ENCODE data around the gene HAPLN2.

The HAPLN2 gene

DNA sequence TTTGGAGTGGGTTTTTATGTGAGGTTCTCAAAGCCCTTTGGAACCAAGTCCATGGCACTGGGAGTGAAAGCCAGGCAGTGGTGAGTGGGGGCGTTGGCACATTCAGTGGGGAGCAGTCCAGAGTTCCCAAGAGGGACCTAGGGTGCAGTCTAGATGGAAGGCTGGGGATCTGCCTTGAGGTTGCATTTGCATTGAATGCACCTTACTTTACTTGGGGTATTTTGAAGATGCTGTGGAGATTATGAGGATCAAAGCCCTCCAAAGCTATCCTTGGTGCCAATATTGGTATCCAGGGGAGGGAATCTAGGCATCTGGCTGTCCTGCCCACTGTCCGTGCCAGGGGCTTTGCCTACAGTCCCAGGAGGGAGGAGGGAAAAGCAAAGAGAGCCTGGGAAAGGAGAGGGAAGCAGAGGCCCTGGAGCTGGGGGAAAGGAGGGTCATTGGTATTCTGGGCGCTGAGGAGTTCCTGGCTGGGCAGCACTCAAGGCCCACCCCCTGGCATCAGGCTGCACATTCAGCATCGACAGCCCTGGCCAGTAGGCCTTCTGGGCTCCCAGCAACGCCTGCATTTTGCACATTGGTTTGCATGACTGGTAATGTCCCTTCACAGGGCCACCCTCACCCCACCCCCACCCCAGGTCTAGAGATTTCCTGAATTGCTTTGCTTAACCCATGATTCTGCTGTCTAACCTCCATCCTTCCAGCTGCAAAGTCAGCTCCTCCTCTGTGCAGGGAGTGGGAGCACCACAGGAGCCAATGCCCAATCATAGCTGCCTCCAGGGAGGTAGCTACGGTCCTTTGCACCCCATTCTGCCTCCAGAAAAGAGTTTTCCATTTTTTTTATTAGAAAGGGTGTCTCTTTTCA is 21.9 kb downstream of the HAPLN2 start:
- Histone ChIP-seq H3K36me3 (ENCODE audit: control insufficient read depth in 2 of 2, insufficient read depth in 1 of 2, low read length in 2 of 2) (no peaks in the 10 kb centered on the region), H3K4me3 (ENCODE audit: low read depth, low read length) (peak overlapping the region; percentile 3; the same call in 1 of the 2 replicates), H3K27ac (ENCODE audit: extremely low read depth, low read depth, low read length) (no peak overlapping the region), H3K4me1 (ENCODE audit: control insufficient read depth, insufficient read depth, low read length) (no peaks in the 10 kb centered on the region), H3K9me3 (ENCODE audit: control insufficient read depth, insufficient read depth, low read depth, low read length) (no peaks in the 10 kb centered on the region)
- POLR2A ChIA-PET = no interaction called here
- CTCF ChIA-PET = interaction anchor here (0.6 to 7.1 kb wide), 8 partner anchors 10 to 209 kb away, joined by 3 to 79 read pairs (median 4); no protein-coding TSS in a partner anchor
- TF ChIP-seq WT1 (tag by site-specific recombination; IDR thresholded peaks at IDR 0.05) = no peak
- TF ChIP-seq YY2 (tag by site-specific recombination; IDR thresholded peaks at IDR 0.05) = no peak
- TF ChIP-seq ZNF280D (tag by site-specific recombination; IDR thresholded peaks at IDR 0.05) = no peak
- TF ChIP-seq, protein P1, sequence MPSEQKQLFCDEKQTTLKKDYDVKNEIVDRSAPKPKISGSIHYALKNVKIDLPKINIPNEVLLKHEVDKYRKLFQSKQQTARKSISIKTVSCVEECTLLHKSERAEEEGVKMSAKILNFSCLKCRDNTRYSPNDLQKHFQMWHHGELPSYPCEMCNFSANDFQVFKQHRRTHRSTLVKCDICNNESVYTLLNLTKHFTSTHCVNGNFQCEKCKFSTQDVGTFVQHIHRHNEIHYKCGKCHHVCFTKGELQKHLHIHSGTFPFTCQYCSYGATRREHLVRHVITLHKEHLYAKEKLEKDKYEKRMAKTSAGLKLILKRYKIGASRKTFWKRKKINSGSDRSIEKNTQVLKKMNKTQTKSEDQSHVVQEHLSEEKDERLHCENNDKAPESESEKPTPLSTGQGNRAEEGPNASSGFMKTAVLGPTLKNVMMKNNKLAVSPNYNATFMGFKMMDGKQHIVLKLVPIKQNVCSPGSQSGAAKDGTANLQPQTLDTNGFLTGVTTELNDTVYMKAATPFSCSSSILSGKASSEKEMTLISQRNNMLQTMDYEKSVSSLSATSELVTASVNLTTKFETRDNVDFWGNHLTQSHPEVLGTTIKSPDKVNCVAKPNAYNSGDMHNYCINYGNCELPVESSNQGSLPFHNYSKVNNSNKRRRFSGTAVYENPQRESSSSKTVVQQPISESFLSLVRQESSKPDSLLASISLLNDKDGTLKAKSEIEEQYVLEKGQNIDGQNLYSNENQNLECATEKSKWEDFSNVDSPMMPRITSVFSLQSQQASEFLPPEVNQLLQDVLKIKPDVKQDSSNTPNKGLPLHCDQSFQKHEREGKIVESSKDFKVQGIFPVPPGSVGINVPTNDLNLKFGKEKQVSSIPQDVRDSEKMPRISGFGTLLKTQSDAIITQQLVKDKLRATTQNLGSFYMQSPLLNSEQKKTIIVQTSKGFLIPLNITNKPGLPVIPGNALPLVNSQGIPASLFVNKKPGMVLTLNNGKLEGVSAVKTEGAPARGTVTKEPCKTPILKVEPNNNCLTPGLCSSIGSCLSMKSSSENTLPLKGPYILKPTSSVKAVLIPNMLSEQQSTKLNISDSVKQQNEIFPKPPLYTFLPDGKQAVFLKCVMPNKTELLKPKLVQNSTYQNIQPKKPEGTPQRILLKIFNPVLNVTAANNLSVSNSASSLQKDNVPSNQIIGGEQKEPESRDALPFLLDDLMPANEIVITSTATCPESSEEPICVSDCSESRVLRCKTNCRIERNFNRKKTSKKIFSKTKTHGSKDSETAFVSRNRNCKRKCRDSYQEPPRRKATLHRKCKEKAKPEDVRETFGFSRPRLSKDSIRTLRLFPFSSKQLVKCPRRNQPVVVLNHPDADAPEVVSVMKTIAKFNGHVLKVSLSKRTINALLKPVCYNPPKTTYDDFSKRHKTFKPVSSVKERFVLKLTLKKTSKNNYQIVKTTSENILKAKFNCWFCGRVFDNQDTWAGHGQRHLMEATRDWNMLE (tag by site-specific recombination; conservative IDR thresholded peaks at IDR 0.05; ENCODE audit: low read depth) = no peak
- TF ChIP-seq GLIS1 (tag by site-specific recombination; IDR thresholded peaks at IDR 0.05) = no peak
- TF ChIP-seq ZNF23 (tag by site-specific recombination; IDR thresholded peaks at IDR 0.05; ENCODE audit: borderline replicate concordance) = no peak

DNA sequence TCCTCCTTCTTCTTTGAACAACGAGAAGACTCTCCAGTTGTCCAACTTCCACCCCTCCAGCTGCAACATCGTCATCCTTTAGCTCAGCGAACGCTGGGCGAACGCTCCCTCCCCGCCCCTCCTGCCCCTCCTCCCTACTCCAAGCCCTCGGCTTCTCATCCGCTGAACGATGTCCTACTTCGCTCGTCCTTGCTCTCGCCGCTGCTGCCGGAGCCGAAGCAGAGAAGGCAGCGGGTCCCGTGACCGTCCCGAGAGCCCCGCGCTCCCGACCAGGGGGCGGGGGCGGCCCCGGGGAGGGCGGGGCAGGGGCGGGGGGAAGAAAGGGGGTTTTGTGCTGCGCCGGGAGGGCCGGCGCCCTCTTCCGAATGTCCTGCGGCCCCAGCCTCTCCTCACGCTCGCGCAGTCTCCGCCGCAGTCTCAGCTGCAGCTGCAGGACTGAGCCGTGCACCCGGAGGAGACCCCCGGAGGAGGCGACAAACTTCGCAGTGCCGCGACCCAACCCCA is 22.6 kb downstream of the HAPLN2 start, which contains the start of gene BCAN:
Gene BCAN (plus strand): TSS at position 357 of the 504 bp plus-strand sequence. CDS start 3,938 bp downstream, outside the sequence.
- Histone ChIP-seq H3K4me1 (ENCODE audit: control insufficient read depth, insufficient read depth, low read length) (no peaks in the 10 kb centered on the region), H3K9me3 (ENCODE audit: control insufficient read depth, insufficient read depth, low read depth, low read length) (no peaks in the 10 kb centered on the region), H3K4me3 (ENCODE audit: low read depth, low read length) (peak within 1 kb of the TSS; percentile 16; the same call in 1 of the 2 replicates), H3K36me3 (ENCODE audit: control insufficient read depth in 2 of 2, insufficient read depth in 1 of 2, low read length in 2 of 2) (no peaks in the 10 kb centered on the region), H3K27ac (ENCODE audit: extremely low read depth, low read depth, low read length) (no peak within 1 kb of the TSS)
- POLR2A ChIA-PET = interaction anchor here (1.2 kb wide), 1 partner anchor 20 kb away, joined by 3 read pairs; no protein-coding TSS in a partner anchor
- CTCF ChIA-PET = interaction anchor here (1.1 to 7.1 kb wide), 4 partner anchors 16 to 47 kb away, joined by 3 to 79 read pairs (median 16); no protein-coding TSS in a partner anchor
- TF ChIP-seq ZNF433 (tag by site-specific recombination; IDR thresholded peaks at IDR 0.05; ENCODE audit: low read depth) (no peak), BCL11A (tag by site-specific recombination; IDR thresholded peaks at IDR 0.05; ENCODE audit: low read depth) (no peak), ZNF292 (tag by site-specific recombination; IDR thresholded peaks at IDR 0.05; ENCODE audit: borderline replicate concordance, low read depth) (no peak), SCRT2 (tag by site-specific recombination; IDR thresholded peaks at IDR 0.05) (no peak), ZEB2 (tag by site-specific recombination; IDR thresholded peaks at IDR 0.05) (no peak), KLF8 (tag by site-specific recombination; IDR thresholded peaks at IDR 0.05) (peak; percentile 42; the same call in 1 of the 2 replicates), ZSCAN16 (tag by site-specific recombination; IDR thresholded peaks at IDR 0.05) (no peak), MYNN (tag by site-specific recombination; IDR thresholded peaks at IDR 0.05; ENCODE audit: borderline replicate concordance) (no peak), KLF16 (tag by site-specific recombination; IDR thresholded peaks at IDR 0.05) (0 out of 2 replicates have a peak, but pooled peaks have one; percentile 19), EGR2 (tag by site-specific recombination; IDR thresholded peaks at IDR 0.05; ENCODE audit: low read depth) (no peak), ZNF426 (tag by site-specific recombination; IDR thresholded peaks at IDR 0.05) (no peak), ZNF133 (tag by site-specific recombination; IDR thresholded peaks at IDR 0.05) (no peak), RBAK (tag by site-specific recombination; IDR thresholded peaks at IDR 0.05) (no peak)
- TF ChIP-seq, protein P2, sequence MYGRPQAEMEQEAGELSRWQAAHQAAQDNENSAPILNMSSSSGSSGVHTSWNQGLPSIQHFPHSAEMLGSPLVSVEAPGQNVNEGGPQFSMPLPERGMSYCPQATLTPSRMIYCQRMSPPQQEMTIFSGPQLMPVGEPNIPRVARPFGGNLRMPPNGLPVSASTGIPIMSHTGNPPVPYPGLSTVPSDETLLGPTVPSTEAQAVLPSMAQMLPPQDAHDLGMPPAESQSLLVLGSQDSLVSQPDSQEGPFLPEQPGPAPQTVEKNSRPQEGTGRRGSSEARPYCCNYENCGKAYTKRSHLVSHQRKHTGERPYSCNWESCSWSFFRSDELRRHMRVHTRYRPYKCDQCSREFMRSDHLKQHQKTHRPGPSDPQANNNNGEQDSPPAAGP (tag by site-specific recombination; IDR thresholded peaks at IDR 0.05) = 0 out of 2 replicates have a peak, but pooled peaks have one; percentile 13
- TF ChIP-seq, protein P3, sequence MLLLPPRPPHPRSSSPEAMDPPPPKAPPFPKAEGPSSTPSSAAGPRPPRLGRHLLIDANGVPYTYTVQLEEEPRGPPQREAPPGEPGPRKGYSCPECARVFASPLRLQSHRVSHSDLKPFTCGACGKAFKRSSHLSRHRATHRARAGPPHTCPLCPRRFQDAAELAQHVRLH (tag by site-specific recombination; IDR thresholded peaks at IDR 0.05) = no peak
- TF ChIP-seq, protein P4, sequence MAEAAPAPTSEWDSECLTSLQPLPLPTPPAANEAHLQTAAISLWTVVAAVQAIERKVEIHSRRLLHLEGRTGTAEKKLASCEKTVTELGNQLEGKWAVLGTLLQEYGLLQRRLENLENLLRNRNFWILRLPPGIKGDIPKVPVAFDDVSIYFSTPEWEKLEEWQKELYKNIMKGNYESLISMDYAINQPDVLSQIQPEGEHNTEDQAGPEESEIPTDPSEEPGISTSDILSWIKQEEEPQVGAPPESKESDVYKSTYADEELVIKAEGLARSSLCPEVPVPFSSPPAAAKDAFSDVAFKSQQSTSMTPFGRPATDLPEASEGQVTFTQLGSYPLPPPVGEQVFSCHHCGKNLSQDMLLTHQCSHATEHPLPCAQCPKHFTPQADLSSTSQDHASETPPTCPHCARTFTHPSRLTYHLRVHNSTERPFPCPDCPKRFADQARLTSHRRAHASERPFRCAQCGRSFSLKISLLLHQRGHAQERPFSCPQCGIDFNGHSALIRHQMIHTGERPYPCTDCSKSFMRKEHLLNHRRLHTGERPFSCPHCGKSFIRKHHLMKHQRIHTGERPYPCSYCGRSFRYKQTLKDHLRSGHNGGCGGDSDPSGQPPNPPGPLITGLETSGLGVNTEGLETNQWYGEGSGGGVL (tag by site-specific recombination; IDR thresholded peaks at IDR 0.05) = 0 out of 2 replicates have a peak, but pooled peaks have one; percentile 18
